Measurements from ENCODE around the gene CCR9. TPM values are rescaled to one million over a fixed set of nuclear protein-coding genes. Genes with fewer than 3 reads are reported as not detected.
A peak's percentile ranks its signal among the peaks of the same experiment; 100 is the strongest.

The CCR9 gene
- total RNA-seq, 2 experiments from 2014 or later: 0.20 TPM

DNA sequence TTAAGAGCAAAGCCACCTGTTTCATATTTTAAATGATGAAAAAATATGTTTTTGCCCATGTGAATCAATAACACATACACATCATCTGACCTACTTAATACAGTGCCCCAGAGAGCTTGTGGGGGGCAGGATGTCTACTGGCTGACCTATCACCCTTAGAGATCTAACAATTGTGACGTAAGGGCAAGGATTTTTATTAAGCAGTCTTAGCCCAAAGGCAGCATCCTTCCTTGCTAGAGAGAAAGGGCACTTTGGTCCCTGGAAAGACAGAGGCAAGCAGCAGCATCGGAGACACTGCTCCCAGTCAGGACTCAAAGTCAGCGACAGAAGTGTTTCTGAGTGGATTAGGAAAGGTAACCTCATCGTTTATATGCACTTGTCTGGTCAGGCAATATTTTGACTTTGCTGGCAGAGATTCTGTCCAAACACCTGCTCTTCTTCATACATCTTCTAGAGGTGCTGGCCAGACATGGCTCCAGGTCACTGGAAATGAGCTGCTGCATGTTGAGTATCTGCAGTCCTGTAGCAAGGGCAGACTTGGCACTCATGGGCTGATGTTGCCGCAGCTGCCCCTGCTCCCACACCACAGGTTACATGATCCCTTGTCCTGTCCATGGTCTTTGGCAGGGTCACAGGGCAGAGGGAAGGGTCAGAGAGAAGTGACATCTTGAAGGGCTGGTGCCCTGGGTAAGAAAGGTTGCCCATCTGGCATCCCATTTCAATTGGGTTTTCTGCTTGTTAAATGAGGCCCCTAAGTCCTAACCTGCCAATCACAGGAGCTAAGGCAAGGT, 58.7 kb downstream of the CCR9 start:
- peaks cover 55% of the 10 kb centered on the region for H3K4me1 Mint-ChIP-seq (ENCODE audit: low read depth)

DNA sequence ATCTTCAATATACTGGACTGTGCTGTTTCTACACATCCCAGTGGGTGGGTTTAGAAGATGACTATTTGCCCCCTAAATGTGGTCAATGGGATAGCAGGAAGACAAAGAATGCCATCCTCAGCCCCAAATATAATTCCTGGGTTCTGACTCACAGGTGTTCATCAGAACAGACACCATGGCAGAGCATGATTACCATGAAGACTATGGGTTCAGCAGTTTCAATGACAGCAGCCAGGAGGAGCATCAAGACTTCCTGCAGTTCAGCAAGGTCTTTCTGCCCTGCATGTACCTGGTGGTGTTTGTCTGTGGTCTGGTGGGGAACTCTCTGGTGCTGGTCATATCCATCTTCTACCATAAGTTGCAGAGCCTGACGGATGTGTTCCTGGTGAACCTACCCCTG, 60.0 kb downstream of the CCR9 start:
- ATAC-seq (no peak), DNase-seq (no peak)
- Mint-ChIP-seq H3K4me1 (ENCODE audit: low read depth) (peaks cover 65% of the 10 kb centered on the region), H3K9me3 (no peaks in the 10 kb centered on the region), H3K27ac (peak overlapping the region; percentile 70), H3K36me3 (ENCODE audit: low read depth) (peaks cover 59% of the 10 kb centered on the region), H3K27me3 (no peaks in the 10 kb centered on the region), H3K4me3 (no peak overlapping the region)
- TF ChIP-seq, protein P1, sequence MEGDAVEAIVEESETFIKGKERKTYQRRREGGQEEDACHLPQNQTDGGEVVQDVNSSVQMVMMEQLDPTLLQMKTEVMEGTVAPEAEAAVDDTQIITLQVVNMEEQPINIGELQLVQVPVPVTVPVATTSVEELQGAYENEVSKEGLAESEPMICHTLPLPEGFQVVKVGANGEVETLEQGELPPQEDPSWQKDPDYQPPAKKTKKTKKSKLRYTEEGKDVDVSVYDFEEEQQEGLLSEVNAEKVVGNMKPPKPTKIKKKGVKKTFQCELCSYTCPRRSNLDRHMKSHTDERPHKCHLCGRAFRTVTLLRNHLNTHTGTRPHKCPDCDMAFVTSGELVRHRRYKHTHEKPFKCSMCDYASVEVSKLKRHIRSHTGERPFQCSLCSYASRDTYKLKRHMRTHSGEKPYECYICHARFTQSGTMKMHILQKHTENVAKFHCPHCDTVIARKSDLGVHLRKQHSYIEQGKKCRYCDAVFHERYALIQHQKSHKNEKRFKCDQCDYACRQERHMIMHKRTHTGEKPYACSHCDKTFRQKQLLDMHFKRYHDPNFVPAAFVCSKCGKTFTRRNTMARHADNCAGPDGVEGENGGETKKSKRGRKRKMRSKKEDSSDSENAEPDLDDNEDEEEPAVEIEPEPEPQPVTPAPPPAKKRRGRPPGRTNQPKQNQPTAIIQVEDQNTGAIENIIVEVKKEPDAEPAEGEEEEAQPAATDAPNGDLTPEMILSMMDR (IDR thresholded peaks at IDR 0.05): no peak
- ChIA-PET CTCF (interaction anchor here (1.0 to 35.9 kb wide), 6 partner anchors 15 to 137 kb away, joined by 3 to 656 read pairs (median 4); no protein-coding TSS in a partner anchor), POLR2A (interaction anchor here (1.0 to 2.7 kb wide), 5 partner anchors 17 to 49 kb away, joined by 3 to 13 read pairs (median 4); partner anchors contain the start of gene FYCO1)
- intact Hi-C loops (cut with micrococcal nuclease): loop anchor here (2.0 to 10.0 kb wide), 2 partner anchors 16 to 428 kb away; partner anchors contain the start of gene CCR5

More for the DNA sequence above, 58.7 kb downstream of the CCR9 start:
- POLR2A ChIA-PET: interaction anchor here (0.9 to 1.6 kb wide), 7 partner anchors 14 to 50 kb away, joined by 3 to 6 read pairs (median 3); partner anchors contain the start of gene FYCO1
- Mint-ChIP-seq H3K27ac (peak overlapping the region; percentile 3), H3K27me3 (peaks cover 2% of the 10 kb centered on the region), H3K9me3 (peaks cover 2% of the 10 kb centered on the region), H3K36me3 (ENCODE audit: low read depth) (peaks cover 64% of the 10 kb centered on the region), H3K4me3 (peak overlapping the region; percentile 12)
- TF ChIP-seq, protein P1 (IDR thresholded peaks at IDR 0.05): no peak
- intact Hi-C loops (cut with micrococcal nuclease): loop anchor here (5.0 to 10.0 kb wide), 2 partner anchors 32 to 430 kb away; partner anchors contain the start of gene CCR5
- ATAC-seq (no peak), DNase-seq (no peak)
- CTCF ChIA-PET: interaction anchor here (1.2 to 35.9 kb wide), 7 partner anchors 17 to 138 kb away, joined by 3 to 656 read pairs (median 7); no protein-coding TSS in a partner anchor

DNA sequence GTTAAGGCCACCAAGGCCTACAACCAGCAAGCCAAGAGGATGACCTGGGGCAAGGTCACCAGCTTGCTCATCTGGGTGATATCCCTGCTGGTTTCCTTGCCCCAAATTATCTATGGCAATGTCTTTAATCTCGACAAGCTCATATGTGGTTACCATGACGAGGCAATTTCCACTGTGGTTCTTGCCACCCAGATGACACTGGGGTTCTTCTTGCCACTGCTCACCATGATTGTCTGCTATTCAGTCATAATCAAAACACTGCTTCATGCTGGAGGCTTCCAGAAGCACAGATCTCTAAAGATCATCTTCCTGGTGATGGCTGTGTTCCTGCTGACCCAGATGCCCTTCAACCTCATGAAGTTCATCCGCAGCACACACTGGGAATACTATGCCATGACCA, 60.5 kb downstream of the CCR9 start:
- Mint-ChIP-seq H3K27ac (peak overlapping the region; percentile 70), H3K36me3 (ENCODE audit: low read depth) (peaks cover 63% of the 10 kb centered on the region), H3K4me1 (ENCODE audit: low read depth) (peaks cover 71% of the 10 kb centered on the region), H3K9me3 (no peaks in the 10 kb centered on the region), H3K27me3 (no peaks in the 10 kb centered on the region), H3K4me3 (no peak overlapping the region)
- POLR2A ChIA-PET: interaction anchor here (0.9 to 2.7 kb wide), 3 partner anchors 16 to 48 kb away, joined by 3 to 13 read pairs (median 3); partner anchors contain the start of gene FYCO1
- ATAC-seq (no peak), DNase-seq (peak; percentile 55)
- intact Hi-C loops (cut with micrococcal nuclease): loop anchor here (2.0 to 10.0 kb wide), 2 partner anchors 16 to 428 kb away; partner anchors contain the start of gene CCR5
- CTCF ChIA-PET: interaction anchor here (1.0 to 35.9 kb wide), 5 partner anchors 15 to 136 kb away, joined by 3 to 656 read pairs (median 3); partner anchors contain the start of gene LZTFL1
- TF ChIP-seq, protein P1 (IDR thresholded peaks at IDR 0.05): no peak

DNA sequence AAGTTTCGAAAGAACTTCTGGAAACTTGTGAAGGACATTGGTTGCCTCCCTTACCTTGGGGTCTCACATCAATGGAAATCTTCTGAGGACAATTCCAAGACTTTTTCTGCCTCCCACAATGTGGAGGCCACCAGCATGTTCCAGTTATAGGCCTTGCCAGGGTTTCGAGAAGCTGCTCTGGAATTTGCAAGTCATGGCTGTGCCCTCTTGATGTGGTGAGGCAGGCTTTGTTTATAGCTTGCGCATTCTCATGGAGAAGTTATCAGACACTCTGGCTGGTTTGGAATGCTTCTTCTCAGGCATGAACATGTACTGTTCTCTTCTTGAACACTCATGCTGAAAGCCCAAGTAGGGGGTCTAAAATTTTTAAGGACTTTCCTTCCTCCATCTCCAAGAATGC, 61.0 kb downstream of the CCR9 start:
- ChIA-PET POLR2A (interaction anchor here (0.9 to 2.7 kb wide), 5 partner anchors 11 to 48 kb away, joined by 3 to 13 read pairs (median 5); partner anchors contain the start of gene FYCO1), CTCF (interaction anchor here (0.8 to 35.9 kb wide), 7 partner anchors 9 to 136 kb away, joined by 3 to 656 read pairs (median 3); partner anchors contain the start of gene LZTFL1)
- Mint-ChIP-seq H3K36me3 (ENCODE audit: low read depth) (peaks cover 68% of the 10 kb centered on the region), H3K27ac (peak overlapping the region; percentile 73), H3K27me3 (no peaks in the 10 kb centered on the region), H3K4me3 (no peak overlapping the region), H3K4me1 (ENCODE audit: low read depth) (peaks cover 72% of the 10 kb centered on the region), H3K9me3 (no peaks in the 10 kb centered on the region)
- no peak for DNase-seq
- intact Hi-C loops (cut with micrococcal nuclease): loop anchor here (2.0 to 10.0 kb wide), 2 partner anchors 15 to 427 kb away; partner anchors contain the start of gene CCR5
- no peak for ATAC-seq
- TF ChIP-seq, protein P1 (IDR thresholded peaks at IDR 0.05): no peak
